ENCODE data around the gene STK10.
A peak's percentile ranks its signal among the peaks of the same experiment; 100 is the strongest.

The STK10 gene

DNA sequence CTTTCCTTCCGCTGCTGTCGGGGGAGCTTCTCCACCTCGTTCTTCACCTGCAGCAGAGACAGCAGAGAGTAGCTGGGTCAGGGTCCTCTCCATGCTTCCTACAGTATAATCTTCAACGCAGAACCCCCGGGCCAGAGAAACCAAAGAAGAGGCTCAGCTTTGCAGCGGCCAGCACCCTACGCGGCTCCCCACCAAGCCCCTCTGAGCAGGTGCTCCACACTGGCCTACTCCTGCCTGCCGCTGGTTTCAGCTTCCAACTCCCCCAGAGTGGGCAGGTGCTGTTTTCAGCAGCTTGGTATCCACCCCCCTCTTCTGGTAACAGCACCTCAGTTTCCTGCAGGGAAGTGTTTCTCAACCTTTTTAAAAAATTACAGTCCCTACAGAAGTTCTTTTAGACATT is 123.3 kb downstream of the STK10 start:
- TF ChIP-seq, protein P1, sequence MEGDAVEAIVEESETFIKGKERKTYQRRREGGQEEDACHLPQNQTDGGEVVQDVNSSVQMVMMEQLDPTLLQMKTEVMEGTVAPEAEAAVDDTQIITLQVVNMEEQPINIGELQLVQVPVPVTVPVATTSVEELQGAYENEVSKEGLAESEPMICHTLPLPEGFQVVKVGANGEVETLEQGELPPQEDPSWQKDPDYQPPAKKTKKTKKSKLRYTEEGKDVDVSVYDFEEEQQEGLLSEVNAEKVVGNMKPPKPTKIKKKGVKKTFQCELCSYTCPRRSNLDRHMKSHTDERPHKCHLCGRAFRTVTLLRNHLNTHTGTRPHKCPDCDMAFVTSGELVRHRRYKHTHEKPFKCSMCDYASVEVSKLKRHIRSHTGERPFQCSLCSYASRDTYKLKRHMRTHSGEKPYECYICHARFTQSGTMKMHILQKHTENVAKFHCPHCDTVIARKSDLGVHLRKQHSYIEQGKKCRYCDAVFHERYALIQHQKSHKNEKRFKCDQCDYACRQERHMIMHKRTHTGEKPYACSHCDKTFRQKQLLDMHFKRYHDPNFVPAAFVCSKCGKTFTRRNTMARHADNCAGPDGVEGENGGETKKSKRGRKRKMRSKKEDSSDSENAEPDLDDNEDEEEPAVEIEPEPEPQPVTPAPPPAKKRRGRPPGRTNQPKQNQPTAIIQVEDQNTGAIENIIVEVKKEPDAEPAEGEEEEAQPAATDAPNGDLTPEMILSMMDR (IDR thresholded peaks at IDR 0.05; ENCODE audit: low read depth, low read length, missing control alignments), result no peak
- H3K4me3 ChIP-seq (ENCODE audit: low read depth, low read length), result no peak overlapping the region
- in situ Hi-C loops (cut with HindIII; ENCODE audit: low sequenced_read_pairs), result no loop called here
- DNase-seq (ENCODE audit: low read depth), result no peak

GRCh38 chr5:172064358-172064757 is 123.7 kb downstream of the STK10 start:
- H3K4me3 ChIP-seq (ENCODE audit: low read depth, low read length), result no peak overlapping the region
- in situ Hi-C loops (cut with HindIII; ENCODE audit: low sequenced_read_pairs), result no loop called here
- TF ChIP-seq, protein P1 (IDR thresholded peaks at IDR 0.05; ENCODE audit: low read depth, low read length, missing control alignments), result no peak
- DNase-seq (ENCODE audit: low read depth), result no peak

- TF ChIP-seq, protein P1 (IDR thresholded peaks at IDR 0.05; ENCODE audit: low read depth, low read length, missing control alignments), result no peak
- DNase-seq (ENCODE audit: low read depth), result no peak
- no peak overlapping the region for H3K4me3 ChIP-seq (ENCODE audit: low read depth, low read length)
- in situ Hi-C loops (cut with HindIII; ENCODE audit: low sequenced_read_pairs), result no loop called here
Measured at GRCh38 chr5:172063463-172064235, 124.4 kb downstream of the STK10 start.

GRCh38 chr5:172059661-172060100 is 128.3 kb downstream of the STK10 start:
- in situ Hi-C loops (cut with HindIII; ENCODE audit: low sequenced_read_pairs), result no loop called here
- TF ChIP-seq, protein P1 (IDR thresholded peaks at IDR 0.05; ENCODE audit: low read depth, low read length, missing control alignments), result peak; percentile 65
- DNase-seq (ENCODE audit: low read depth), result no peak
- no peak overlapping the region for H3K4me3 ChIP-seq (ENCODE audit: low read depth, low read length)

DNA sequence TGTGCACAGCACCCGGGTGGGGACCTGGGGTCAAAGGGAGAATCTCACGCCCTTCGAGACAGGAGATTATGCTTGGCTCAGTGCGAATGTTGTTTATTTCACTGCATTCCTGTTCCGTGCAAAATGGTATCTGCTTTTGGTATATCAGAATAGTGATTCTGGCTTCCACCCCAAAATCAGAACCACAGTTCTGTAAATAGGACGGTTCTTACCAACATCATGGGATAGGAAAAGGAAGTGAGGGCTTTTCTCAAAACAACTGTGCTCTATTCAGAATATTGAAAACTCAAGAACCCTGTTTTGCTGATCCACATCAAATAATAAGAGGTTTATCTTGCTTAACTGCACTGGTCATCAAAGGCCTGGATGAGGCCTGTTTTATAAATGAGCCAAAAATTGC is 129.9 kb downstream of the STK10 start:
- H3K4me3 ChIP-seq (ENCODE audit: low read depth, low read length), result no peak overlapping the region
- in situ Hi-C loops (cut with HindIII; ENCODE audit: low sequenced_read_pairs), result no loop called here

GRCh38 chr5:172055996-172056395 is 132.0 kb downstream of the STK10 start:
- no peak for DNase-seq (ENCODE audit: low read depth)
- no peak overlapping the region for H3K4me3 ChIP-seq (ENCODE audit: low read depth, low read length)
- in situ Hi-C loops (cut with HindIII; ENCODE audit: low sequenced_read_pairs), result no loop called here
- TF ChIP-seq, protein P1 (IDR thresholded peaks at IDR 0.05; ENCODE audit: low read depth, low read length, missing control alignments), result no peak

More for the DNA sequence above, 129.9 kb downstream of the STK10 start:
- no peak for DNase-seq (ENCODE audit: low read depth)
- TF ChIP-seq, protein P1 (IDR thresholded peaks at IDR 0.05; ENCODE audit: low read depth, low read length, missing control alignments), result no peak

Data from astrocyte of the cerebellum (primary cell).